Activated T-helper 1 cell treated with Interleukin-2 at 50 U/mL for 16 hours (primary cell): ENCODE results near the gene RABGAP1.

Experiments used
- DNase-seq: peaks from one replicate; pipeline ENCODE4 v3.0.0-alpha.2; 2020; ENCODE audit warnings: low read depth

RABGAP1 gene

DNA sequence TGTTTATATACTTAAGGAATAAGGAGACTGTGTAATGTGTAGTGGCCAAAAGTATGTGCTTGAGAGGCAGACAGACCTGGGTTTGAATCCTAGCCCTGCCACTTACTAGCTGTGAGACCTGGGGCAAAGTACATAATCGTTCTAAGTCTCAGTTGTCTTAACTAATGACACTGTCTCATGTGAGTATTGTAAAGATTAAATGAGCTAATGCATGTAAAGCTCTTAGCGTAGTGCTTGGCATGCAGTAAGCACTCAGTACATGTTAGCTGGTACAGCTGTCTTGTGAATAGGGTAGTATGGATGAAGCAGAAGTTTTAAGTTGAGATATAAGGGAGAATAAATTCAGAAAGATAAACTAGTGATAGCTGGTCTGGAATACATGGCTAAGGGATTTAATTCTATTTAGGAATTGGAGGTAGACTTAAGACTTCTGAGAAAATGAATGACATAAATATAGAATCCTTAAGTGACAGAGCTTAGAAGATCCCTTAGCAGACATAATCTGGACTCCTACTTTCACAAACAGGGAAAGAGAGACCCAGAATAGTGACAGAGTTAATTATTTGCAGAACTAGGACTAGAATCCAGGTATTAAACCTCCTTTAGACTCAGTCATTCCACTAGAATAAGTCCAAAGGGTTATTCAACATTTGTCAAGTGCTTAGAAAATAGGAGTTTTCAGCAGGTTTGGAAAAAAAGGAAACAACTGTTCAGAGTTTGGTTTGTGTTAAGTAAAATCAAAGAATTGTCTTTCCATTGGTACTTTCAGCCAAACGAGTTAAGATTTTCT is 105.8 kb downstream of the RABGAP1 start:
- no peak for DNase-seq

DNA sequence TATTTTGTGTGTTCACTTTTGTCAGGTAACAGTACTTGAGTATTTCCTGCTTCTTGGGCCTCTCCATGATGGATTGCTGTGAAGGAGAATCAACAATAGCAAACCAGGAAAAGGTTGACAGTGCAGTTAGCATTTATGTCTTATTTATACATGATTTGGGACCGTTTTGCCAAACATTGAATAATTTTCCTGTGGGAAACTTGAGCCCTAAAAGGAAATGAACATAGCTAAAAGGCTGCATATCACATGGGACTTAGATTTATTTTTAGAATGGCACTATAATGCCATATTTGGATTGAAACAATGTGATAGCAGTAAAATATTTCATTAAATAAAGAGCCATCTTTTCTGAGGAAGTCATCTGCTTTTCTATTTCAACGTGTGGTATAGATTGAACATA is 107.9 kb downstream of the RABGAP1 start:
- no peak for DNase-seq

DNA sequence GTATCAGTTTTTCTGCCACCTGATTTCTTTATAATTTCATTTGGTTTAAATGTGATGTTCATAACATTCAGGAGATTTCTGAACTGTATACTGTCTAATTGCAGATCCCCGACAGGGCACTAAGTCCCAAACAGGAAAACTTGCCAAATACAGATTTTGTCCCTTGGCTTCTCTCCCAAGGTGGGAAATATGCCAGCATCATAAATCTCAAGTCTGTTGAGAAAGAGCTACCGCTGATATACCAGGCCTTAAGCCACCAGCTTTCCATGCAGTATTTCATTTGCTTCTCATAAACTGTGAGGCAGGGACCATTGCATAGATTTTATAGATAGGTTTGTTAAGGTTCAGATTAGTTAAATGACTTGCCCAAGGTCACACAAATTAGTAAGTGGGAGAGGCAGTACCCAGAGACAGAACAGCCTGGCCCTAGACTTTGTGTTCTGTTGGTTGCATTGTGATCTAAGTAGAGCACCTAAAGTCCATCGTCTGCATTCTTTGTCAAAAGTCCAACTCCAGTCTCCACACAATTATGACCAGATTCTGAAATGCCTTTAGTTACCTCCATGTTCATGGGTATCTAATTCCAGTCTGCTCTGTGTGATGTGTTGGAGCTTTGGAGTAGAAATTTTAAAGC is 108.9 kb downstream of the RABGAP1 start:
- DNase-seq: no peak

DNA sequence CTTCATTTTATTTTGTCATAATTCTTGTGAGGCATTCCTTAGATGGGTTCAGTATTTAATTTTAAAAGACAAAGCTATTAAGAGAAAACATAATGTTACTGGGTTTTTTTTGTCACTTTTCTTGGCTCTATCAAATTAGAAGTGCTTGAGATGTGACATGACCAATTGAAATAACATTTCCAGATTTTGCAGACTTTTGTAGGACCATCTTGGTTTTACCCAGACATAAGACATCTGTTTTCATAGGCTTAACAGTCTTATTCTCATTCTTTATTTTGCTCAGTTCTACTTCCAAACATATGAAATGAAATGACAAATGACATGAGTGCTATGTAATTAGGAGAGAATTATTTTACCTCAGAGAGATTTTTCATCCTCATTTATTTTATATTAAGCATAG is 112.2 kb downstream of the RABGAP1 start:
- no peak for DNase-seq

DNA sequence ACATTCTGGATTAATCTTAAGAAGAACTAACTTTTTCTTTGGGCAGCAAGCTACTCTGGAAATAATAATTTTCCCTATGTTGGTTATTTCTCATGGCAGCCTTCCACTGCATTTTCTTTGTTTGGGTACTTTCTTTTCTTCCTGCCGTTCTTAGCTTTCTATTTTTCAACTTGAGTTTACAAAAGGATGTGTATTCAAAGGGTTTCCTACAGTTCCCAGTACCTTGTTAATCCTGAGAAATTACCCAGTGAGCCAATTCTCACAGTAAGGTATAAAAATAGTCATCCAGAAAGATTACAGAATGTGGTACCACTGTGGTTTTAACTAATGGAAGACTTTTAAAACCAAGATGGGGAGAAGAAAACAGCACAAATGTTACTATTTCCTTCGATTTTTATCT is 112.9 kb downstream of the RABGAP1 start:
- DNase-seq: no peak

DNA sequence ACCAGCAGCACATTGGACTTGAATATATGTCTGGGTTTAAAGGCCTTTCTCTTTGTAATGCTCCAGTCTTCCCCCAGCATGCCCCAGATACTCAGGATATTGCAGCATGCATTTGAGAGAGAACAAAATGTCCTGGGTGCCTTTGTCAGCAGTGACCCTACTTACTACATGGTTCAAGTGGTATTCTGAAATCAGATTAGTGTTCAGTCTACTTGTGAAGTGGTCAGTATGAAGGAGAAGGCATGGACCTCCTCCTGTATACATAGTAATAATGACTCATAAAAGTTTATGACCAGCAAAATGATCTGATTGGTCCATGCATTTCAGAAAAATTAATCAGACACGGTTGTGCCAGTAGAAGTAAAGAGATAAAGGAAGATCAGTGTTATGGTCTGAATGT is 118.0 kb downstream of the RABGAP1 start:
- DNase-seq: no peak

DNA sequence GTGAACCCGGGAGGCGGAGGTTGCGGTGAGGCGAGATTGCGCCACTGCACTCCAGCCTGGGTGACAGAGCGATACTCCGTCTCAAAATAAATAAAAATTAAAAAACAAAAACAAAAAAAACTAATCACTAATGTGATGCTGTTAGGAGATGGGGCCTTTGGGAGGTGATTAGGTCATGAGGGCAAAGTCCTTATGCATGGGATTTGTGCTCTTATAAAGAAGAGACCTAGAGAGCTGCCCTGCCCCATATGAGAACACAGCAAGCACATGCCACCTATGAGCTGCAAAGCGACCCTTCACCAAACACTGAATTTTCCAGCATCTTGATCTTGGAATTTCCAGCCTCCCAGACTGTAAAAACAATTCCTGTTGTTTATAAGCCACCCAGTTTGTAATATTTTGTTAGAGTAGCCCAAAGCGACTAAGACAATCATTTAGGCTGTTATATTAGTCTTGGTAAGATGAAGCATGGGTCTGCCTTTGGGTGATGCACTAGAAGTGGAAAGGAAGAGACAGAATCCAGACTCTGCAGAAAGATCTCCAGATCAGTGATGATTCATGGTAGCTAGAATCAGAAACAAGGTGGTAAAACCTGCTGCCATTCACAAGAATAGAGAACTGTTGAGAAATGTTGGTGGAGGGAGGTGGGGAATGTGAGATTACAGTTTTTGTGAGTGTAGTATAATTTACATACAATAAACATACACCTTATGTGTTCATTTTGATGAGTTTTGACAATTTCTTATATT is 118.8 kb downstream of the RABGAP1 start:
- no peak for DNase-seq

DNA sequence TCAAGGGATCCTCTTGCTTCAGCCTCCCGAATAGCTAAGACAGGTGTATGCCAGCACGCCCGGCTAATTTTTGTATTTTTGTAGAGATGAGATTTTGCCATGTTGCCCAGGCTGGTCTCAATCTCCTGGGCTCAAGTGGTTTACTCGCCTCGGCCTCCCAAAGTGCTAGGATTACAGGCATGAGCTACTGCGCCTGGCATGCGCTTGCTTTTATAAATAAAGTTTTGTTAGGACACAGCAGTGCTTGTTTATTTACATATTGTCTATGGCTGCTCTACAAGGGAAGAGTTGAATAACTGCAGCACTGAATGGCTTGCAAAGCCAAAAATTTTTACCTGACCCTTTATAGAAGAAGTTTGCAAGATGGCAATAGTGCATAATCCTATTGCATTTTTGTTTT is 120.4 kb downstream of the RABGAP1 start:
- DNase-seq: no peak

DNA sequence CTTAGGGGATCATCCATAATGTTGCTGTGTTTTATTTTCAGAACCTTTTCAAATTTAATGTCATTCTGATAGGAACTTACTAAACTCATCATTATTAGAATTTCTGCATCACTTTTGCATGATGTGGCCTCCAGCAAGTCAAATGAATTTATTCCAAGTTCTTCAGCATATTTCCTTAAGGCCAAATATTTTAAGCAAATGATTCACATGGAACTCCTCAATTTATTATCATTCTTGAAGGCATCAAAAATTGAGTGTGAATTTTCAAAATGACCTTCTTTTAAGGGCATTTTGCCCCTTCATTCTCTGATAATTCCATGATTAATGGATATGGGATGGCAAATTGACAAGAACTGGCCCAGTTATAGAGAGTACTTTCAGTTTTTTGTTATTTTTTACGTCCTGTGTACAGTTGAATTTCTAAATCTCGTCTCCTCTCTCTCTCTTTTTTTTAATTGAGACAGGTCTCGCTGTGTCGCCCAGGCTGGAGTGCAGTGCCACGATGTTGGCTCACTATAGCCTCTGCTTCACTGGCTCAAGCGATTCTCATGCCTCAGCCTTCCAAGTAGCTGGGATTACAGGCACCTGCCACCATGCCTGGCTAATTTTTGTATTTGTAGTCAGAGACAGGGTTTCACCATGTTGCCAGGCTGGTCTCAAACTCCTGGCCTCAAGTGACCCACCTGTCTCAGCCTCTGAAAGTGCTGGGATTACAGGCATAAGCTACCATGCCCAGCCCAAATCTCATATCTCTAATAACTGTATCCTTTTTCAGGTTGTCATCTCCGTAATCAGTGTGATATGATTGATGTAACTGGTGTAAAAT is 121.7 kb downstream of the RABGAP1 start:
- DNase-seq: no peak

DNA sequence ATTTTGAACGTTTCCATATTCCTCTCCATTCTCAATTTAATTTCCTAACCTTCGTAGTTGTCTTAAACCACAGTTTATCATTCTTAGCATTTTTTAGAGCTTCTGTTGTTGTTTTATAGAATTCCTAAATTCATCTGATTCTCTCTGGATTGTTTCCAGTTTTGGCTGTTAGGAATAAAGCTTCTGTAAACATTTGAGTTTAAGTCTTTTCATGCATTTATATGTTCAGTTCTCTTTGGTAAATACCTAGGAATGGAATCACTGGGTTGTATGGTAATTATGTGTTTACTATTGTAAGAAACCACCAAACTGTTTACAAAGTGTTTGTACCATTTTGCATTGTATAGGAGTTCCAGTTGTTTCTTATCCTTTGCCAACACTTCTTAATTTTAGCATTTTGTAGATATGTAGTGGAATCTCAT is 122.4 kb downstream of the RABGAP1 start:
- DNase-seq: no peak

DNA sequence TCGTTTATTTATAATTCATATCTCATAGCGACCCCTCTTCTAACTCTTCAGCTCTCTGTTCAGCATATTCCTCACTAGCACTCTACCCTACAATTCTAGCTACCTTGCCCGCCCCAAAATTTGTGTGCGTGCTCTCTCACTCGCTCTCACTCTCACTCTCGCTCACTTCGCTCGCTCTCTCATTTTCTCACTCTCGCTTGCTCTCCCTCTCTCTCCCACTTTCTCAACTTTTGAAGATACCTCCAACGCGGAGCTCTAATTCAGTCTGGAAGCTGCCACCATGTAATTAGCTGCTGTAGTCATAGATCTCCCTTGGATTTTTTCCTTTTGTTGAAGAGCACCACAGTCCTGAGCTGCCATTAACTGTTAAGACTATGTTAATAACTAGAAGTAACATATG is 123.1 kb downstream of the RABGAP1 start:
- no peak for DNase-seq

DNA sequence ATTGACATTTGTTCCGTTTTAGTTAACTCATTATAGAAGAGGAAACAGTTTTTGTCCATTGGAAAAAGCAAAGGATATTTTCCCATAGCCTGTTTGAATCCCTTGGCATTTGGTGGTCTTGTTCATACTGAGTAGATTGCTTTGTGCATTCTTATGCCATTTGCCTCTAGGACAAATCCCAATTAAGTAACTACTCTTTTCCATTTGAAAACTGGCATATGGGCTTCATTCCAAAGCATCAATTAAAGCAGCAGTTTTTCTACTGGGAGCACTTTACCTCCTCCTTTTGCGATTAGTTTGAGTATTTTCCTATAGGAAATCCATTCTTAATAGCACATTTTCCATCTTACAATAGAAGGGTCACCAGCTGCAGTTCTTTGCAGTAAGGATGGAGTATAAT is 123.9 kb downstream of the RABGAP1 start:
- DNase-seq: no peak

DNA sequence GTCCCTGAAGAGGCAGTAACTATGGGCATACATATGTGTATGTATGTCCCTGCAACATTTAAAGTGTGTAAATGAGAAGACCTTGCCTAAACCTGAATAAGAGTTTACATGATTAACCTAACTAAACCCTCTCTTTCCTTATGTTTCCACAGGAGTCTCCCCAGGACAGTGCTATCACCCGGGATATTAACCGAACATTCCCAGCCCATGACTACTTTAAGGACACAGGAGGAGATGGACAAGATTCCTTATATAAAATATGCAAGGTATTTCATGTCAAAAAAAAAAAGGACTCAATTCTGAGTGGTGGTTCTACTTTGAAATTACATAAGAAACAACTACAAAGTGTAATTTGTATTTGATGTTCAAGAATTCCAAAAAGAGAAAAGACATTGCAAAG is 124.4 kb downstream of the RABGAP1 start:
- no peak for DNase-seq

DNA sequence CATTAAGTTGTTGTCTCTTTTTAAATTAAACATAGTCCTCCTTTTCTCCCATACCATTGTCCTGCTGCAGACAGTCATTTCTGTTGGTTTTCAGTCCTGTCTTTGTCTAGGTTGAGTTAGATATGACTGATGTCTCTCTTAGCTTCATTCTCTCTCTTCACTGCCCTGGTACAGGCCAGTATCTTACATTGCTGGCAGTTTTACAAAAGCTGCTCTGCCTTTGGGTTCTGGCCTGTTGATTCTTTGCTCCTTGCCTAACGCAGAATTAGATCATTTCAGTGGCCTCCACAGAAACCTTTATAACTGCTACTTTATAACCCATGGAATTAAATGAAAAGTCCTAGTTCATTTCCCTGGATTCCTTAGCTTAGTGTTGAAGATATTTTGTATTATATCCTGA is 126.3 kb downstream of the RABGAP1 start:
- DNase-seq: no peak

DNA sequence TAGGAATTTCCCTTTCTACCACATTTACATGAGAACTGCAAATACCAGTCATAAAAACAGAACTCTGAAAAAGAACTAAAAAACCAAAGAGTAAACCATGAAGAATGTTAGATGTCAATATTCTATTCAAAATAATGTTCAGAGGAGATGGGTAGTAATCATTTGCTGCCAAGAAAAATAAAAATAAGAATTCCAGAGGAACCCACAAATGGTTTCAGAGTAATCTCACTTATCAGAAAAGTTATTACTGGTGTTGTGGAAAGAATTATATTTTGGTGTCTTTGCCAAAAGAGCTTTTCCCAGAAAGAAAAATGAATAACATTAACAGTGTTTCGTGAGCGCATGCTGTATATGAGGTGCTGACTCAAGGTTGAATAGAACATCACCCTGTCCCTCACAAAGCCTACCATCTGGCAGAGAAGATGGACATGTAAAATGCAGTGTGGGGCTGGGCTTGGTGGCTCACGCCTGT is 128.2 kb downstream of the RABGAP1 start:
- DNase-seq: no peak

DNA sequence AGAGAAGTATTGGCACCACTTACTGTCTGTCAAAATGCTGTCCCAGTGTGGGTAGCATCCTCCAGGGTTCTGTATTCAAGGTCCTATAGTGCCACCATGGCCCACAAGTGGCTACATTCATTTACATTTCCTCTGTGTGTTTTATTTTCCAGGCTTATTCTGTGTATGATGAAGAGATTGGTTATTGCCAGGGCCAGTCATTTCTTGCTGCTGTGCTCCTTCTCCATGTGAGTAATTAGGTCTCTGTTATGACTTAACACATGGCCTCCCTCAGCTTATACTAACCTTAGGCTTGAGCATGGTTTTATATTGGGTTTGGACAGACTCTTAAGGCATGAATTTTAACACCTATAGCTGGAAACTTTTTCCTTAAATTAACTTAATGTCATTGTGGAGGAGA is 129.4 kb downstream of the RABGAP1 start:
- no peak for DNase-seq

DNA sequence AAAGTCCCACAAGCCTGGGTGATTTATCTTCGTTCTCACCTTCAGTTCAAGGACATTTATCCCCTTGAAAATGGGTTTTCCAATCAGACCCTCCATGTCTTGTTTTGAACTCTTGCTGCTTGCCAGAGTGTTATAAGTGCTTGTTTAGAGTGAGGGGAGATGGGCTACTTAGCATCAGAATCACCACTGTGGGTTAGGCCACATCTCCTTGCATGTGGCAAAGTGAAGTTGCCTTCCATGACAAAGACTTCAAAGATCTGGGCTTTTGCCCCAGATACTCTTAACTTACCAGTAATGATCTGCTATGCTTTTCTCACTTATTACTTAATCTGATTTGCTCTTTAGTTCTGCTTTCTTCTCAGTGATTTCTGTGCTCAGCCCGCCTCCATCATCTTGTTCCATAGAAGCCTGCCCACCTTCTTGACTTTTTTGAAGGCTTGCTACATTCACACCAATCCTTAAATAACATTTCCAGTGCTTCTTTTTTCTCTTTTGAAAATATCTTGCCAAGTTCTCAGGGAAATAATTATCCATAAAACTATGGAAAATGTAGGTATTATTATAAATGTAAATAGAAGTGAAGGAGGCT is 131.7 kb downstream of the RABGAP1 start:
- DNase-seq: no peak

DNA sequence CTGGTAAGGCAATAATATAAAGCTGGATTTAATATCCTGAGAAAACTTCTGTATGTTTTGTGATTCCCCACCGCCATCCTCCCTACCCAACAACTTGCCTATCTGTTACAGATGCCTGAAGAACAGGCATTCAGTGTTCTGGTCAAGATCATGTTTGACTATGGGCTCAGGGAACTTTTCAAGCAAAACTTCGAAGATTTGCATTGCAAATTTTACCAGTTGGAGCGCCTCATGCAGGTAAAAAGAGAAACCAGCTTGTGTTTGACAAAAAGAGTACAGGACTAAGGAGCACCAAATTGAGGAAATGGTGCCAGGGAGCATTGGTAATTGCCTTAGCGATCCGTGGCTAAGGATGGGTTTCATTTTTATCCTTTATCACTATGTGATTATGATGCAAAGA is 132.6 kb downstream of the RABGAP1 start:
- DNase-seq: no peak

DNA sequence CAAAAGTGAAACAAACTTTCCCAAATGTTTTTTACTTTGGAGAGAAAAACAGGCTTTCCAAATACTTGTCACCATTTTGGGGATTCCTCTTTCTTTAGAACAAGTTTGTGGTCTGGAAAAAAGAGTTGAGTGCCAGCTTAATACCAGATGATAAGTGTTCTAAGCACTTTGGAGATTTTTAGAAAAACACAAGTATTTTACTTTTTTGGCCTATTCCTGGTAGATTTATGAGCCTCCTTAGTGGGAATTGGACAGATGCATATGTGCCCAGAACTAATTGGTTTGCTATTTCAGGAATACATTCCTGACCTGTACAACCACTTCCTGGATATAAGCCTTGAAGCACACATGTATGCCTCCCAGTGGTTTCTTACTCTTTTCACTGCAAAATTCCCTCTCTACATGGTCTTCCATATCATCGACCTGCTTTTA is 133.2 kb downstream of the RABGAP1 start:
- DNase-seq: no peak

DNA sequence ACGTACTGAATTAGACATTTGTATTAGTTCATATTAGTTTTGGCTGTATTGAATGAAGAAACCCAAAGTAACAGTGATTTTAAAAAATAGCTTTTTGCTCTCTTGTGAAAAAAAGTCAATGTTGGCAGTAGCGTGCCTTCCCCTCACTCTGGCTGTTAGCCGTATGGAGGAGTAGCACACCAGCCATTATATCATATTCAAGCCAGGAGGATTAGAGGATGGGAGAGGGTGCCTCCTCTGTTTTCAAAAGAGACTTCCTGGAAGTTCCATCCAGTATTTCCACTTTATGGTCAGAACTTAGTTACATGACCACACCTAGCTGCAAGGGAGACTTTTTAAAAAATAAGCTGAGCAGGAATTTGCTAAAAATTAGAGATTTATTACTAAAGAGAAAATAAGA is 133.8 kb downstream of the RABGAP1 start:
- DNase-seq: no peak

DNA sequence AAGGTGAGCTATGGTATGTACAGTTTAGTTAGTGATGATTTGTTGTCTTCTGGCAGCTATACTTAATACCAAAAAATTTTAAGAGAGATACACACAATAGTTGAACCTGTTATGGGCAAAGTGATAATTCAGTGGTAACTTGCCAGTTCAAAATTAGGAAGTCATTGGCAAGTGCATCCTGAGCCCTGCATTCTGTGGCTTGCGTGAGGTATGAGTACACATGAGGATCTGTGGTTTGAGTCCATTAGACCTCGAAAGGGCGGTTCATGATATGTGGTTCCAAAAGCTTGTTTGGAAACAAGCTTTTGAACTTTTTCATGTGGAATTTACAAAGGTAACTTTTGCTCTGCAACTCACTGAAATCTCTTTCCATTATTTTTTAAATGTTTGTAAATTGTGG is 139.6 kb downstream of the RABGAP1 start:
- DNase-seq: no peak

DNA sequence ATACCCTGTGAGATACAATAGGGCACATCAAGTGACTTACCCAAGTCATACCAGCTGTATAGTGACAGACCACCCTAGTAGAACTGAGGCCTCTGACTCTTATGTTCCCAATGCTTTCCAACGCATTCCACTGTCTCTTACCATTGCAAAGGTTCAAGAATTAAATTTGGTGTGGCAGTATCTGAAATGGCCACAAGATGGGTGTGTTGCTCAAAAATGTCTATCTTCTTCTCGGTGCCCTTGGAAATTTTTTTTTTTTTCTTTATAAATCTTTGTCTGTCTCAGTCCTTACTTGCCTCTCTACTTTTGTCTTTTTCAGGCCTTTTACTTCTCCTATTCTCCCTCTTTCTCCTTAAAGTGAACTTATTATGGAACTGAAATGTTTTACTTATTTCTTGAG is 141.0 kb downstream of the RABGAP1 start:
- no peak for DNase-seq
